GM18870 (cell line): ENCODE measurements around the gene RO60.
A peak's percentile ranks its signal among the peaks of the same experiment; 100 is the strongest.
"Not testable (repeated sequence)": the region's sequence is repeated elsewhere in the genome, so short reads cannot be mapped to it uniquely, and the experiment has no call there.

Experiments
- ATAC-seq: cut with Tn5 transposase; IDR thresholded peaks from one replicate; pipeline ENCODE4 v1.9.1; 2021; ENCODE audit warnings: moderate library complexity; ENCODE audit not compliant: unreplicated experiment

Gene RO60

GRCh38 chr1:193059282-193060114 is at the start of gene RO60, which contains the start of gene UCHL5:
Gene RO60, plus strand, starts transcription at chr1:193059612. Its CDS starts 9,443 bp downstream, at chr1:193069055.
Gene UCHL5, minus strand, starts transcription at chr1:193059360. Its CDS starts 100 bp downstream, at chr1:193059260.
- peak; percentile 95 for ATAC-seq

GRCh38 chr1:193011406-193011805 is 48.0 kb upstream of the RO60 start:
- ATAC-seq = no peak

- ATAC-seq = no peak
Observed at GRCh38 chr1:193013005-193013404, 46.4 kb upstream of the RO60 start.

- no peak for ATAC-seq
Observed at GRCh38 chr1:193013707-193014106, 45.7 kb upstream of the RO60 start.

GRCh38 chr1:193014400-193014799 is 45.0 kb upstream of the RO60 start:
- no peak for ATAC-seq

- ATAC-seq = no peak
Observed at GRCh38 chr1:193016788-193017187, 42.6 kb upstream of the RO60 start.

GRCh38 chr1:193019442-193020026 is 39.9 kb upstream of the RO60 start:
- ATAC-seq = peak; percentile 78

- no peak for ATAC-seq
Observed at GRCh38 chr1:193025218-193025617, 34.2 kb upstream of the RO60 start.

- ATAC-seq = no peak
Observed at GRCh38 chr1:193030280-193030679, 29.1 kb upstream of the RO60 start.

- ATAC-seq = peak; percentile 63
Observed at GRCh38 chr1:193031431-193031830, 28.0 kb upstream of the RO60 start.

GRCh38 chr1:193032643-193033427 is 26.6 kb upstream of the RO60 start:
- ATAC-seq = not testable (repeated sequence)

GRCh38 chr1:193033610-193034009 is 25.8 kb upstream of the RO60 start:
- ATAC-seq = no peak

- no peak for ATAC-seq
Observed at GRCh38 chr1:193036337-193037047, 22.9 kb upstream of the RO60 start.

GRCh38 chr1:193040011-193040410 is 19.4 kb upstream of the RO60 start:
- ATAC-seq = no peak

- no peak for ATAC-seq
Observed at GRCh38 chr1:193042766-193043691, 16.4 kb upstream of the RO60 start.

- ATAC-seq = not testable (repeated sequence)
Observed at GRCh38 chr1:193048913-193049312, 10.5 kb upstream of the RO60 start.

- no peak for ATAC-seq
Observed at GRCh38 chr1:193054169-193054675, 5.2 kb upstream of the RO60 start.

- ATAC-seq = peak; percentile 39
Observed at GRCh38 chr1:193058529-193059281, 707 bp upstream of the RO60 start.

- ATAC-seq = no peak
Observed at GRCh38 chr1:193060115-193060403, 647 bp downstream of the RO60 start.
